DND-41 (cell line): ENCODE data around the gene ICAM1.

Experiments
- EZH2 ChIP-seq: IDR thresholded peaks from 3 replicates; pipeline ENCODE4 v1.6.1; 2012; ENCODE audit warnings: borderline replicate concordance, low read depth, mild to moderate bottlenecking, moderate library complexity, low read length, inconsistent platforms; ENCODE audit not compliant: severe bottlenecking
- TF ChIP-seq, protein P1 (sequence below): IDR thresholded peaks from 2 replicates; pipeline ENCODE4 v1.5.1; 2012; ENCODE audit warnings: borderline replicate concordance, low read length, moderate library complexity, mild to moderate bottlenecking; ENCODE audit not compliant: poor library complexity, severe bottlenecking; ENCODE audit errors: extremely low read depth

DNA sequence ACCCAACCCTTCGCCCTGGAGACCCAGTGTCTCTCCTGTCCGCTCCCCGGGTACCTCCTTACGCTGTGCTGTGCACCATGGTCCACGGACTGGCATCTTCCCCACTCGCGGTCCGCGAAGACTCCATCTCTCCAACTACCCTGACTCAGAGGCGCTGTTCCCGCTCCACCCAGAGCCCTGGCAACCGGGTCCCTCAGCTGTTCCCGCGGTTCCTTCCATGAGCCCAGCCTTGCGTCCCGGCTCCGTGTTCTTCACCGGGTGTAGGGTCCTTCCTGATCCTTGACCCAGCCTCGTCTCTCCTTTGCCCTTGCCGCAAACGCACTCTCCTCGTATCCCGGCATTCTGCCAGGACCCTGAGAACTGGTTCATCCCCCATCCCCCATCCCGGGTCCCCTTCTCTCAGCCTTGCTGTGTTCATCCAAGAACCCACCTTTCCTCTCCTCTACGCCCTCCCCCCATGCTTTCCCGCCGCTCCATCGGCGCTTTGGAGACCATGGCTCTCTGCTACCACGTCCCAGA lies 19.5 kb downstream of the ICAM1 start:
- TF ChIP-seq, protein P1, sequence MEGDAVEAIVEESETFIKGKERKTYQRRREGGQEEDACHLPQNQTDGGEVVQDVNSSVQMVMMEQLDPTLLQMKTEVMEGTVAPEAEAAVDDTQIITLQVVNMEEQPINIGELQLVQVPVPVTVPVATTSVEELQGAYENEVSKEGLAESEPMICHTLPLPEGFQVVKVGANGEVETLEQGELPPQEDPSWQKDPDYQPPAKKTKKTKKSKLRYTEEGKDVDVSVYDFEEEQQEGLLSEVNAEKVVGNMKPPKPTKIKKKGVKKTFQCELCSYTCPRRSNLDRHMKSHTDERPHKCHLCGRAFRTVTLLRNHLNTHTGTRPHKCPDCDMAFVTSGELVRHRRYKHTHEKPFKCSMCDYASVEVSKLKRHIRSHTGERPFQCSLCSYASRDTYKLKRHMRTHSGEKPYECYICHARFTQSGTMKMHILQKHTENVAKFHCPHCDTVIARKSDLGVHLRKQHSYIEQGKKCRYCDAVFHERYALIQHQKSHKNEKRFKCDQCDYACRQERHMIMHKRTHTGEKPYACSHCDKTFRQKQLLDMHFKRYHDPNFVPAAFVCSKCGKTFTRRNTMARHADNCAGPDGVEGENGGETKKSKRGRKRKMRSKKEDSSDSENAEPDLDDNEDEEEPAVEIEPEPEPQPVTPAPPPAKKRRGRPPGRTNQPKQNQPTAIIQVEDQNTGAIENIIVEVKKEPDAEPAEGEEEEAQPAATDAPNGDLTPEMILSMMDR, result no peak
- no peak for TF ChIP-seq EZH2
